ENCODE measurements around the gene SHKBP1.

The SHKBP1 gene

GRCh38 chr19:40592170-40592569, 15.5 kb downstream of the SHKBP1 start:
- H3K4me3 ChIP-seq (ENCODE audit: low read depth, low read length), result no peak overlapping the region
- no peak for TF ChIP-seq CTCF (IDR thresholded peaks at IDR 0.05; ENCODE audit: low read depth, low read length, missing control alignments)
- DNase-seq (ENCODE audit: low read depth), result no peak

GRCh38 chr19:40594255-40594654, 17.6 kb downstream of the SHKBP1 start:
- H3K4me3 ChIP-seq (ENCODE audit: low read depth, low read length), result no peak overlapping the region
- no peak for TF ChIP-seq CTCF (IDR thresholded peaks at IDR 0.05; ENCODE audit: low read depth, low read length, missing control alignments)
- no peak for DNase-seq (ENCODE audit: low read depth)

DNA sequence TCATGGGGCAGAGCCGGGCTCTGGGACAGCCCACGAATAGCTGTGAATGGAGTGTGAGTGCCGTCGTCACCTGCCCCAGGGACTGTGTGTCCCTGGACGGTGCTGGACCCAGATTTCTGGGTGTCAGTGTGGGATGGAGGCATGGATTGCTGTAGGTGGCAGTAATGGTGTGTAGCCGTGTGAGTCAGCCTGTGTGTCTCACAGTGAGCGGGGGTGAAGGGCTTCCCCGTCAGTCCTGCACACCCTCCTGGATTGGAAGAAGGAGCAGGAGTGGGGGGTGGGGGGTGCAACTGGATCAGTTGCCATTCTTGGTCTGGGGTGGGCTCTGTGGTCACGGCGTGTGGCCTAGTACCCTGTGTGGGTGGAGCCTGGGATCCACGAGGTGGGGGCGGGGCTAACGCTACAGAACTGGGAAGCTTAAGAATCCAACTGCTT, 18.0 kb downstream of the SHKBP1 start:
- no peak for DNase-seq (ENCODE audit: low read depth)
- H3K4me3 ChIP-seq (ENCODE audit: low read depth, low read length), result no peak overlapping the region

DNA sequence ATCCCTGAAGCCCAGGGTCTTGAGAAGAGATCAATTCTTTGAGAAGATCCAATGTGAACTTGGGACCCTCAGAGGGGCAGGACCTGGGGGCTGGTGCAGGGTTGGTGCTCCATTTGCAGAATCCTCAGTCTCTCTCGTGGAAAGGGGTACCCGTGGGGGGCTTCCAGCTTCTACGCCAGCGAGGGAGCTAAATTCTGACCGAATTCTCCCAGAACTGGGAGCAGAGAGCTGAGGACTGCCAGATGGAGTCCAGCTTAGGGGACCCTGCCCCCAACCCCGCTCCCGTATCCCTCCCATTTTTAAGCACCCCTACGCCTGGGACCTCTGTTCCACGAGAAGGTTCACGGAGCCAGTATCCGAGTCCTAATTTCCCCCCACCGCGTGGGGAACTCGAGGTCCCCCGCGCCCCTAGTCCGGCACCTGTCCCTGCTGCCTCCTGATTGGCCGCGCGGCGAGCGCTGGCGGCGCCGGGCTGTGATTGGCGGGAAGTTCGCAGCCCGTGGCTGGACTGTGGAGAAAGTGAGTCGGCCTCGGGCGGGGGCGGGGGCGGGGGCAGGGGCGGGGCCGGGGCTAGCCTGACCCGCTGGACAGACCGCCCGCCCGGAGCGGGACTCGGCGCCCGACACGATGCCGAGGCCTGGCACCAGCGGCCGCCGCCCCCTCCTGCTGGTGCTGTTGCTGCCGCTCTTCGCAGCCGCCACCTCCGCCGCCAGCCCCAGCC, 20.1 kb downstream of the SHKBP1 start:
- H3K4me3 ChIP-seq (ENCODE audit: low read depth, low read length), result no peak overlapping the region
- TF ChIP-seq CTCF (IDR thresholded peaks at IDR 0.05; ENCODE audit: low read depth, low read length, missing control alignments), result no peak
- DNase-seq (ENCODE audit: low read depth), result no peak

More for the DNA sequence above, 18.0 kb downstream of the SHKBP1 start:
- no peak for TF ChIP-seq CTCF (IDR thresholded peaks at IDR 0.05; ENCODE audit: low read depth, low read length, missing control alignments)

DNA sequence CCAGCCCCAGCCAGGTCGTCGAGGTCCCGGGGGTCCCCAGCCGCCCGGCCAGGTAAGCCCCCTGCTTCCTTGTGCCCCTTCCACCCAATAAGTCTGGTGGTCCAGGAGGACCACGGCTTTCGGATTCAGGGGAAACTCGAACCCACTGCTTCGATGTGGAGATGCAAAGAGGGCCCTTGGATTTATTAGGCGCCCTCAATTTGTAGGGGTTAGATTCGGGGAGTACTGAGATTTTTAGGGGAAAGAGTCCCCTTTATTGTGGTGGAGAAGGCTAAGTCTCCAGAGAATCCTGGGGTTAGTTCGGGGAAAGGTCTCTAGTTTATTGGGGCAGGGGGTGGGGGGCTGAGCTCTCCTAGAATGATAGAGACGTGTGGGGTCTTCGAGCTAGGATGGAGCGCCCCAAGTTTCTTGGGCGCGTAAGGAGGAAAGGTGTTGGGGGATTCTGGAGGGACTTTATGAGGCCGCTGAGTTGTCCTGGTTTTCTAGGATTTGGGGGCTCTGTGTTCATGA, 20.7 kb downstream of the SHKBP1 start:
- DNase-seq (ENCODE audit: low read depth), result no peak
- H3K4me3 ChIP-seq (ENCODE audit: low read depth, low read length), result no peak overlapping the region
- no peak for TF ChIP-seq CTCF (IDR thresholded peaks at IDR 0.05; ENCODE audit: low read depth, low read length, missing control alignments)

DNA sequence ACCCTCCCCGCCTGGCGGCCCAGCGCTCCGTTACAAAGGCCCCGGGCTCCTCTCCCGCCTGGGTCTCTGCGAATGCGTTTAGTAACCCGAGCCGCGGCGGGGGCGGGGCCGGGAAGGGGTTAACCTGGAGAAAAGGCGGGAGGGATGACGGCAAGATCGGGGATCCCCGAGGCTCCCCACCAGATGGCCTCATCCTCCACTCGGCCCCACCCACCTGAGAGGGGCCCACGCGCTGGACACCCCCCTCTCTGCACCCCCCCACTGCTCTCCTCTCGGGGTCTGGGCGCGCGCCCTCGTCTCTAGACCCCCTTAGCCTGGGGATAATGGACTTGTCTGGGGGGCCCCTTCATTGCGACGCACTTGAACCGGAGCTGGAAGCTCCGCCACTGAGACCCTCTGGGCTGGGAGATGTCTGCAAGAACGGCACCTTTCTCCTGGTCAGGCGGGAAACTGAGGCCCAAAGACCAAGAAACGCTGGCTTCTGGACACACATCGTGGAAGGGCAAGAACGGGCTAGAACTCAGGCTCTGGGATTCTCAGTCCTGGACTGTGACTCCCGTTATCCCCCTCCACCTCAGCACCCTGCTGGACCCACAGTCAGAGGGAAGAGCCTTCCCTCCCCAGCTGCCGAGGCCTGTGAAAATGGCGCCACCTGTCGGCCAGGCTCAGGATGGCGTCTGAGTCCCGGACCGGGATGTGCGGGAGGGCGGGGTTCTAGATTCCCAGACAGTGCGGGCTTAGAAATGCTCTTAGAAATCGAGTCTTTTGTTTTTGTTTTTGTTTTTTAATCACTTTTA, 21.6 kb downstream of the SHKBP1 start:
- no peak overlapping the region for H3K4me3 ChIP-seq (ENCODE audit: low read depth, low read length)
- peak; percentile 93 for TF ChIP-seq CTCF (IDR thresholded peaks at IDR 0.05; ENCODE audit: low read depth, low read length, missing control alignments)
- no peak for DNase-seq (ENCODE audit: low read depth)
